HG02763 (cell line): ENCODE data around the gene LAPTM5.

Experiments used
- ATAC-seq: cut with Tn5 transposase; IDR thresholded peaks from one replicate; pipeline ENCODE4 v1.9.1; 2021; ENCODE audit warnings: mild to moderate bottlenecking, moderate library complexity; ENCODE audit not compliant: unreplicated experiment

LAPTM5 gene

GRCh38 chr1:30745156-30745833 lies 12.3 kb downstream of the LAPTM5 start:
- no peak for ATAC-seq

DNA sequence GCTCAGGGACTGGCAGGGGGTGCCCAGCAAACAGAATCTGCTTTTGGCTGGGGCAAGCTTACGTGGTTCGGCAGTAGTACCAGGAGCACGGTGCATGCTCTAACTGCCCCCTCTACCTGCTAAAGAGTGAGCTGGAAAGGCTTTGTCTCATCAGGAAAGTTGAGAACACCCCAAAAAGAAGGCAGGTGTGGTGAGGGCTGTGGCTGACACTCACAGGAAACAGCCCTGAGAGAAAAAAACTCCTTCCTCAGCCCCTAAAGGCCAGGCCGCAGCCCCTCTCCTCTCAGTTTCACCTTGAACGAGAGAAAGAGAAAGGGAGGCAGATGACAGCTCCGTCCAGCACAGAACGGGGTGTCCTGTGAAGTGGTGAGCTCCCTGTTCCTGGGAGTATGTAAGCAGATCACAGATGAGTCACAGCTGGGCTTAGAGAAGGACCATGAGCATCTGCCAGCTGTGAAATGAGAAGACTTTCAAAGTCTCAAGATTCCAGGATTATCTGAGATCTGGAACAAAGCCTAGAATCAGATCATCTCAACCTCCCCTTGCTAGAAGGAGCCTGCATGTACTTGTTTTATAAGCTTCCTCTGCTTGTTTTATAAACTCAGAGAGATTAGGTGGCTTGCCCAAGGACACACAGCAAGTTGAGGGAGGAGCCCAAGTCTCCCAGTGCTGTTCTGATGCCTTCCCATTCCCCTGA lies 13.4 kb downstream of the LAPTM5 start:
- ATAC-seq: no peak

DNA sequence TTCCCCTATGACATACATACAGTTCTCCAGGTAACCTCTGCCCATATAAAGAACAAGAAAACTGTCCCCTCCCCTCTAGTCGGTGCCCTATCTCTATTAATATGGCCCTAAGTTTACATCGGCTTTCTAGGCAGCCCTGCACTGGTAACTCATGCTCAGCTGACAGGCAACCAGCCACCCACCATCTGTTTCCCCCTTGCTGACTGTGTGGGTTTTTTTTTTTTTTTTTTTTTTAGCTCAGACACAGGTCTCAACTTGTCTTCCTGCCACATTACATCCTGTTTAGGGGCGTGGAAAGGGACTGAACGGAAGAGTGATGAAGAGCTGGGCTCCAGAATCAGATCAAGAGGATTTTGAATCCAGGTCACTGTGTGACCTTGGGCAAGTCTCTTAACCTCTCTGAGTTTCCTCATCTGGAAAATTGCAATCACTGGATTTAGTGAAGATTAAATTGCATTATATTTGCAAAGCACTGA lies 14.0 kb downstream of the LAPTM5 start:
- ATAC-seq: no peak

GRCh38 chr1:30742963-30743559 lies 14.5 kb downstream of the LAPTM5 start:
- ATAC-seq: no peak

- ATAC-seq: no peak
These were observed 15.1 kb downstream of the LAPTM5 start for GRCh38 chr1:30742300-30742962.

DNA sequence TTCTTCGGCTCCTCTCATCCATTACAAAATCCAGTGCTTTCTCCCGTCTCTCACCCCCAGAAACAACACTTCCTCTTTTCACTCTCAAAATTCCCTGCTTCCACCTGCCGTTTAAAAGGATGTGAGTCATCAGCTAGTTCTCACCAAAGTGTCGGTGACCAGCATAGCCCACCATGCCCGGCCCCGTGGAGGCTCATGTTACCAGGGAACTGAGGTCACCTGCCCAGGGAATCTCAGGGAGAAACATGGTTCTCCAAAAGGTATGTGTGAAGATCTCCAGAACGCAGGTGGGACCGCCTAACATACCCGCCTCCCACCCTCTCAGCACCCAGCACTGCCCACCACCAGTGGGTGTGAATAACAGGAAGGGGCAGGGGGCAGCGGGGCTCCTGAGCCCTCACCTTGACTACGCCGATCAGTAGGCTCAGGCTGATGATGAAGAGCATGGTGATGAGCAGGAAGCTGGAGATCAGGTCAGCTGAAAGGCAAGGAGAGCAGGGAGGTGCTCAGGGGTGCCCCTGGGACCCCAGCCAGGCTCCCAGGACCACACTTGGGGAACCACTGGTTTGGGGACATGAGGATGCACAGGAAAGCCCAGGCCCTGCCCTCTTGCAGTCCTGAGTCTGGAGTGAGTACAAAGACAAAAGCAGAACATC lies 16.2 kb downstream of the LAPTM5 start:
- no peak for ATAC-seq

DNA sequence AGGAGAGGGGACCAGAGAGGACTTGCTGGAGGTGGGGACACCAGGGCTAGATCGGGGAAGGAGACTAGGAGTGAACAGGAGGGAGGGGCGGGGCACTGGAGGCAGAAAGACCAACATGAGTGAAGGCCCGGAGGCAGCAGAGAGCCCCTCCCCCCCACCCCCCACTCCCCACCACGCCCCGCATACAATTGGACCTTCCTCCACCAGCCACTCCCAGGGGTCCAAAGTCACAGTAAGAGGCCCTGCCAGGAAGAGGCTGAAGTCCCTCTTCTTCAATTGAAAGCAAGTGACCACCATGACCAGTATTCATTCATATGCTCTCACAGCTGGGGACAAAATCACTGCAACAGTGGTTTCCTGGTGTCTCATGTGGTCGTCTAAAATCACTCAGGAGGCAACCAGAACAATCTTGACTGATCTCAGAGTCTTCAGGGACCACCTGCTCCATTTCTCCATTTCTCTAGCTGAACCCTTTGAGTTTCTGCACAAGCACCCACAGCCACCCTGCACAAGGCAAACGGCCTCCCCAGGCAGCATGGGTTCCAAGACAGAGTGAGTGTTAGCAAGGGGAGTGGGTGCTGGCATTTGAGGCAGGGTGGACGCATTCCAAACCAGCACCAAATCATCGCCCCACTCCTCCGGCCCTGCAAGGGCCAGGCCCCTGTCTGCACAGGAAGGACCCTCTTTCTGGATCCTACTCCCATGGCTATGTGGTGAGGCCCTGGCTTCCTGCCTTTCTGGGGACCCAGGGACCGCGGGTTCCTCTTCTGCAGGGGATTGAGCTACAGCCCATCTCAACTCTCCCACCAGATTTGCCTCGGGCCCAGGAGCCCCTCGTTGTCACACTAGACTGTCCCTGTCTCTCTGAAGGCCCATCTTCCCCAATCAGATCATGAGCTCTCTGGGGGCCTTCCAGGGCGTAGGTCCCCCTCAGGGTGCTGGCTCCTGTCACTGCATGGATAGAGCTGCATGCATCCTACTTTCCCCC lies 17.0 kb downstream of the LAPTM5 start:
- no peak for ATAC-seq

GRCh38 chr1:30739601-30740000 lies 18.0 kb downstream of the LAPTM5 start:
- no peak for ATAC-seq

DNA sequence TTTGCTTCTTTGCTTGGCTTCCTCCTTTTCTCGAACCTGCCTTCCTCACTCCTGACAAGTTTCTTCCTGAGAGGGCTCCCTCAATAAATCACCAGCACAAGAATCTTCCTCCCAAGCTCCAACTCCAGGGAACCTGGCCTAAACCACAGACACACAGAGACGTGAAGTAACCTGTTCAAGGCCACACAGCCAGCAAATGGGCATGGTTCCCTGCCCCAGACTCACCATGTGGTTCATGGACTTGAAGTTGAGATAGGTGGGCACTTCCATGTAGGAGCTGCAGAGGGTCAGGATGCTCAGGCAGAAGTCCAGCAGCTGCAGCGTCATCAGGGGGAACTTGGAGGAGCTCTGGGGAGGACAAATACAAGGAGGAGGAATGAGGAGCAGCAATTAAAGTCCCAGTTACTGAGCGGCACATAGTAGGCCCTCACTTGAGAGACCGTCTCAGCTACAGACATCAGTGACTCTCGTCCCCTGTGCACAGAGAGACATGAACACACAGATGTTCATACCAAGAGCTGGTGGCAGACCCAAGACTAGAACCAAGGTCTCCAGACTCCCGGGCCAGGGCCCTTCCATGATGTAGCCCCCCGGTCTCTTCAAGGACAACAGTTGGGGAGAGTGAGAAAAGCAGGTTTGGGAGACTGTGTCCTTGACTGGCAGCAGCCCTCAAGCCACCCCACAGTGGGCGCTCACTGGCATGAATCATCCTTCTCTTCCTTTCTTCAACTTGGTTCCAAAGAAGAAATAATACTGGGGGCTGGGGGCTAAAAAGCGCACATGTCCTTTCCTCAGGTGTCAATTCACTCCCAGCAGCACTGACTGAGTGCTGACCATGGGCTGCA lies 18.6 kb downstream of the LAPTM5 start:
- ATAC-seq: no peak

GRCh38 chr1:30738040-30738714 lies 19.4 kb downstream of the LAPTM5 start:
- no peak for ATAC-seq

GRCh38 chr1:30737357-30738039 lies 20.1 kb downstream of the LAPTM5 start:
- no peak for ATAC-seq

- ATAC-seq: no peak
These were observed 21.7 kb downstream of the LAPTM5 start for GRCh38 chr1:30735668-30736498.

DNA sequence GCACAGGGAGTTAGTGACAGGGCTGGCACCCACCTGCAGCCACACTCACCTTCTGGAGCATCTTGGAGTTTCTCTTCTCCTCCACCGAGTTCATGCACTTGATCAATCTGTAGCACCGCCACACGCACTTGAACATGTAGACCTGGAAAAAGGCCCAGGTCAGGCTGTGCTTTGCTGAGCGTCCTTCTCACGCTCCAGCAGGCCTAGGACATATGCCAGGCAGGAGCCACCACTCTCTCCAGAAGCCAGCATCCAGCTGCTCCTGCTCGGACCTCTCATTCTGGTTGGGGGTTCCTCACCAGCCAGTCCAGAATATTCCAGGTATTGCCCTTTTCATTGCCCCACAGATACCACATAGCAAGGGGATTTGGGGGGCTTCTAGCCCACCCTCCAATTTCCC lies 22.4 kb downstream of the LAPTM5 start:
- ATAC-seq: no peak

- ATAC-seq: no peak
These were observed 23.0 kb downstream of the LAPTM5 start for GRCh38 chr1:30734580-30734979.

GRCh38 chr1:30734106-30734505 lies 23.5 kb downstream of the LAPTM5 start:
- no peak for ATAC-seq

- ATAC-seq: no peak
These were observed 24.1 kb downstream of the LAPTM5 start for GRCh38 chr1:30733493-30733892.
